Panc1 (cell line): ENCODE measurements around the gene POLD1.
"Not testable (repeated sequence)": the region's sequence is repeated elsewhere in the genome, so short reads cannot be mapped to it uniquely, and the experiment has no call there.

Source experiments
- CTCF ChIP-seq: fragments of 450-650 bp; IDR thresholded peaks from 2 replicates; pipeline ENCODE4 v1.5.1; 2017; ENCODE audit warnings: mild to moderate bottlenecking
- POLR2AphosphoS5 ChIP-seq: IDR thresholded peaks from 2 replicates; pipeline ENCODE4 v1.6.1; 2012; ENCODE audit warnings: mild to moderate bottlenecking, low read depth, low read length, moderate library complexity
- REST ChIP-seq, 2 experiments: IDR thresholded peaks; 2 replicates each; pipeline ENCODE4 v1.6.1; 2011 to 2012; ENCODE audit warnings: low read depth in 2 of 2, control low read depth in 1 of 2, low read length in 1 of 2, mild to moderate bottlenecking in 1 of 2, moderate library complexity in 1 of 2; ENCODE audit not compliant: insufficient read depth in 1 of 2
- SIN3A ChIP-seq: IDR thresholded peaks from 2 replicates; pipeline ENCODE4 v1.6.1; 2012; ENCODE audit warnings: low read depth, mild to moderate bottlenecking, low read length, moderate library complexity, borderline replicate concordance; ENCODE audit not compliant: insufficient read depth

GRCh38 chr19:50439130-50439529, 55.0 kb downstream of the POLD1 start:
- TF ChIP-seq CTCF; REST (IDR thresholded peaks at IDR 0.05; ENCODE audit: insufficient read depth in 1 of 2, low read depth in 2 of 2, low read length in 1 of 2); POLR2AphosphoS5; SIN3A: not testable (repeated sequence)
